Endothelial cell of umbilical vein (primary cell): ENCODE results near the gene LRRC7. TPM values are rescaled to one million over a fixed set of nuclear protein-coding genes. Genes with fewer than 3 reads are reported as not detected.

ENCODE experiments used
- BruUV-seq: library from RNA; stranded (reverse); fragments of 400-500 nt; replicated peaks from 2 replicates; lab custom pipeline; 2021; lab: Mats Ljungman, UMichigan
- CTCF ChIA-PET: fragments of 300-600, 350-600 bp; sonication (Branson Sonifier 250); formaldehyde crosslinking; loops from one replicate; lab custom pipeline; 2021; ENCODE audit warnings: antibody characterized with exemption, inconsistent platforms; lab: Charles Lee
- POLR2A ChIA-PET: fragments of 300-600, 350-600 bp; sonication (Branson Sonifier 250); formaldehyde crosslinking; loops from one replicate; lab custom pipeline; 2021; ENCODE audit warnings: antibody characterized with exemption, inconsistent platforms; lab: Charles Lee
- DNase-seq: peaks from one replicate; pipeline ENCODE4 v3.0.0-alpha.2; 2011; ENCODE audit warnings: low read depth, low spot score
- FAIRE-seq: peaks from 2 replicates; lab custom pipeline; 2011; peaks lifted over from hg19 to GRCh38; lab: Jason Lieb, UNC
- H2AFZ ChIP-seq: 2 replicates; pipeline ENCODE4 v1.6.0; 2012; ENCODE audit warnings: low read depth, low read length, control low read depth, inconsistent platforms
- H3K27ac ChIP-seq: 2 replicates; pipeline ENCODE4 v1.5.1; 2011; ENCODE audit warnings: low read depth, mild to moderate bottlenecking, control low read depth, low read length, moderate library complexity; ENCODE audit not compliant: insufficient read depth
- H3K27me3 ChIP-seq, 2 experiments: 2 replicates each; pipeline versions ENCODE4 v1.6.0 to v1.6.1; 2011; ENCODE audit warnings: low read length in 2 of 2, mixed read lengths in 1 of 2; ENCODE audit not compliant: control insufficient read depth in 2 of 2, insufficient read depth in 2 of 2
- H3K36me3 ChIP-seq, 2 experiments: 2 replicates in 1 of 2; 3 replicates in 1 of 2; pipeline ENCODE4 v1.5.1; 2011; ENCODE audit warnings: low read length in 2 of 2, mild to moderate bottlenecking in 1 of 2, moderate library complexity in 1 of 2; ENCODE audit not compliant: control insufficient read depth in 2 of 2, insufficient read depth in 2 of 2; ENCODE audit errors: extremely low read depth in 1 of 2
- H3K4me1 ChIP-seq: 3 replicates; pipeline ENCODE4 v1.5.1; 2011; ENCODE audit warnings: mild to moderate bottlenecking, low read length; ENCODE audit not compliant: control insufficient read depth, insufficient read depth; ENCODE audit errors: extremely low read depth
- H3K4me2 ChIP-seq: 2 replicates; pipeline ENCODE4 v1.6.1; 2011; ENCODE audit warnings: low read length, control low read depth, mixed read lengths; ENCODE audit not compliant: insufficient read depth
- H3K4me3 ChIP-seq, 3 experiments: fragments of 200-600 bp in 1 of 3; sonication (generic), shearing (Covaris generic) in 1 of 3; replicated peaks in 1 of 3; 2 replicates each; pipeline ENCODE4 v1.5.1; 2011 to 2016; ENCODE audit warnings: control low read depth in 3 of 3, low read length in 3 of 3, mild to moderate bottlenecking in 2 of 3, inconsistent platforms in 1 of 3, low read depth in 1 of 3, moderate library complexity in 1 of 3; ENCODE audit not compliant: insufficient read depth in 1 of 3
- H3K79me2 ChIP-seq: 2 replicates; pipeline ENCODE4 v1.6.0; 2012; ENCODE audit warnings: low read length, inconsistent platforms; ENCODE audit not compliant: control insufficient read depth, insufficient read depth
- H3K9ac ChIP-seq: replicated peaks from 2 replicates; pipeline ENCODE3; 2011; ENCODE audit warnings: low read length, control low read depth; ENCODE audit not compliant: insufficient read depth; ENCODE audit errors: extremely low read depth
- H3K9me1 ChIP-seq: replicated peaks from 3 replicates; pipeline ENCODE4 v1.6.0; 2011; ENCODE audit warnings: mild to moderate bottlenecking, low read length; ENCODE audit not compliant: control insufficient read depth, insufficient read depth; ENCODE audit errors: extremely low read depth
- H3K9me3 ChIP-seq: replicated peaks from 2 replicates; pipeline ENCODE4 v1.5.1; 2012; ENCODE audit warnings: low read length, inconsistent platforms; ENCODE audit not compliant: control insufficient read depth, insufficient read depth
- H4K20me1 ChIP-seq: replicated peaks from 2 replicates; pipeline ENCODE3; 2011; ENCODE audit warnings: mild to moderate bottlenecking, low read length; ENCODE audit not compliant: control insufficient read depth, insufficient read depth; ENCODE audit errors: extremely low read depth
- EZH2 ChIP-seq: IDR thresholded peaks from 2 replicates; pipeline ENCODE4 v1.6.1; 2012; ENCODE audit warnings: borderline replicate concordance, low read depth, mild to moderate bottlenecking, moderate library complexity, low read length, inconsistent platforms; ENCODE audit not compliant: severe bottlenecking
- FOS ChIP-seq: IDR thresholded peaks from 2 replicates; pipeline ENCODE4 v1.6.1; 2011; ENCODE audit warnings: mild to moderate bottlenecking, low read length, moderate library complexity, borderline replicate concordance; ENCODE audit not compliant: insufficient read depth
- GATA2 ChIP-seq: IDR thresholded peaks from 2 replicates; pipeline ENCODE4 v1.7.0; 2011; ENCODE audit warnings: low read depth, mild to moderate bottlenecking, moderate library complexity, mixed read lengths, low read length; ENCODE audit not compliant: insufficient read length, insufficient read depth
- JUN ChIP-seq: IDR thresholded peaks from 2 replicates; pipeline ENCODE4 v1.6.1; 2011; ENCODE audit warnings: borderline replicate concordance, low read depth; ENCODE audit not compliant: insufficient read length, insufficient read depth
- MYC ChIP-seq: IDR thresholded peaks from one replicate; pipeline ENCODE4 v1.6.1; 2011; ENCODE audit warnings: mild to moderate bottlenecking, low read depth, low read length
- POLR2A ChIP-seq: IDR thresholded peaks from 2 replicates; pipeline ENCODE4 v1.6.1; 2012; ENCODE audit warnings: low read depth, mild to moderate bottlenecking, control low read depth, low read length
- POLR2AphosphoS5 ChIP-seq: IDR thresholded peaks from 2 replicates; pipeline ENCODE4 v1.6.1; 2012; ENCODE audit warnings: low read depth, mild to moderate bottlenecking, control low read depth, low read length, moderate library complexity; ENCODE audit not compliant: insufficient read depth
- dilution Hi-C: fragments of 300-500 bp; cut with MboI; formaldehyde crosslinking; loops from one replicate; pipeline ENCODE4 v1.15.0; 2019; ENCODE audit warnings: low sequenced_read_pairs; ENCODE audit not compliant: extremely low pct_ligation_motif_present
- intact Hi-C: fragments of 100-400 bp; cut with micrococcal nuclease; formaldehyde crosslinking; loops from one replicate; pipeline ENCODE4 v1.10.0; 2022
- polyA plus RNA-seq, 4 experiments: library from polyadenylated mRNA; depleted of rRNA in 3 of 4; stranded (reverse) in 3 of 4; unstranded in 1 of 4; fragments of >200 nt; gene quantifications; 2 replicates each; pipeline versions ENCODE4 v1.2.1 to v1.2.3, GENCODE V29; 2011 to 2012; ENCODE audit warnings: missing spikeins in 1 of 4
- total RNA-seq: library from RNA; stranded (reverse); gene quantifications from 2 replicates; pipeline ENCODE4 v1.2.3, GENCODE V29; 2021
- TF ChIP-seq, protein P1 (sequence below), 2 donors: IDR thresholded peaks; 1 replicate in 1 of 2; 2 replicates in 1 of 2; pipeline ENCODE4 v1.5.1; 2011; ENCODE audit warnings: low read length in 2 of 2, mild to moderate bottlenecking in 2 of 2, moderate library complexity in 2 of 2, control low read depth in 1 of 2, inconsistent platforms in 1 of 2, low read depth in 1 of 2; ENCODE audit not compliant: insufficient read depth in 1 of 2; ENCODE audit errors: extremely low read depth in 1 of 2

Gene LRRC7
- total and polyA plus RNA-seq, 2 donors (not counting 3 experiments of a cell fraction or from before 2014, with no cell fraction given) = 0.11 to 0.58 TPM

DNA sequence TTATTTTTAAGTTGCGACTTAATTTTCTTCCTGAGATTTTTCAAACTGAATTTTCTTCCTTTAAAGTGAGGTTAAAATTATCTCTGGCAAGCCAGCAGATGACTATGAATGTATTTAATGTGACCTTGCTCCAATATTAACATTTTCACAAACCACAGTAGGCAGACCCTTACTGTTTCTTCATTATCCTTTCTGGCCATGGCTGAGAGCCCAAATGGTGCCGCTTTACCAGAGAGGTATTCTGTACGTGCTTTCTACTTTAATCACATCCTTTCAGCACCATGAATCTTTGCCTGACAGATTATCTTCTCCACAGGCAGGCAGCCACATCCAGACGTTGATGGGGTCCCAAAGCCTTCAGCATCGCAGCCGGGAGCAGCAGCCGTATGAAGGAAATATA, 508.0 kb downstream of the LRRC7 start:
- Histone ChIP-seq H3K9me1 (no peaks in the 10 kb centered on the region), H3K27me3 (no peaks in the 10 kb centered on the region), H3K9ac (no peak overlapping the region), H3K27ac (no peak overlapping the region), H3K4me1 (no peaks in the 10 kb centered on the region), H4K20me1 (no peaks in the 10 kb centered on the region), H3K4me2 (no peak overlapping the region), H3K4me3 (no peak overlapping the region), H3K36me3 (no peaks in the 10 kb centered on the region), H3K79me2 (no peaks in the 10 kb centered on the region), H3K9me3 (no peaks in the 10 kb centered on the region), H2AFZ (no peak overlapping the region)
- BruUV-seq = no TSS peak
- TF ChIP-seq JUN = no peak
- TF ChIP-seq POLR2AphosphoS5 = no peak
- no peak for TF ChIP-seq FOS
- TF ChIP-seq GATA2 = no peak
- TF ChIP-seq MYC = no peak
- TF ChIP-seq EZH2 = no peak
- TF ChIP-seq, protein P1, sequence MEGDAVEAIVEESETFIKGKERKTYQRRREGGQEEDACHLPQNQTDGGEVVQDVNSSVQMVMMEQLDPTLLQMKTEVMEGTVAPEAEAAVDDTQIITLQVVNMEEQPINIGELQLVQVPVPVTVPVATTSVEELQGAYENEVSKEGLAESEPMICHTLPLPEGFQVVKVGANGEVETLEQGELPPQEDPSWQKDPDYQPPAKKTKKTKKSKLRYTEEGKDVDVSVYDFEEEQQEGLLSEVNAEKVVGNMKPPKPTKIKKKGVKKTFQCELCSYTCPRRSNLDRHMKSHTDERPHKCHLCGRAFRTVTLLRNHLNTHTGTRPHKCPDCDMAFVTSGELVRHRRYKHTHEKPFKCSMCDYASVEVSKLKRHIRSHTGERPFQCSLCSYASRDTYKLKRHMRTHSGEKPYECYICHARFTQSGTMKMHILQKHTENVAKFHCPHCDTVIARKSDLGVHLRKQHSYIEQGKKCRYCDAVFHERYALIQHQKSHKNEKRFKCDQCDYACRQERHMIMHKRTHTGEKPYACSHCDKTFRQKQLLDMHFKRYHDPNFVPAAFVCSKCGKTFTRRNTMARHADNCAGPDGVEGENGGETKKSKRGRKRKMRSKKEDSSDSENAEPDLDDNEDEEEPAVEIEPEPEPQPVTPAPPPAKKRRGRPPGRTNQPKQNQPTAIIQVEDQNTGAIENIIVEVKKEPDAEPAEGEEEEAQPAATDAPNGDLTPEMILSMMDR (IDR thresholded peaks at IDR 0.05; ENCODE audit: extremely low read depth in 1 of 2, insufficient read depth in 1 of 2, low read depth in 1 of 2, low read length in 2 of 2) = no peak
- TF ChIP-seq POLR2A = no peak
- ChIA-PET CTCF (no interaction called here), POLR2A (no interaction called here)
- intact Hi-C loops = no loop called here
- FAIRE-seq (no peak), DNase-seq (no peak)
- dilution Hi-C loops = no loop called here
